Right forelimb (tissue), 1 donor: ENCODE measurements around the gene PNMA8A.

ENCODE experiments used
- DNase-seq: peaks from one replicate; pipeline ENCODE4 v3.0.0-alpha.2; 2018

PNMA8A gene

GRCh38 chr19:46491975-46492682 is 20.8 kb upstream of the PNMA8A start:
- no peak for DNase-seq

GRCh38 chr19:46490774-46491173 is 19.4 kb upstream of the PNMA8A start:
- DNase-seq: no peak

GRCh38 chr19:46489445-46490272 is 18.3 kb upstream of the PNMA8A start:
- peak; percentile 69 for DNase-seq

- DNase-seq: no peak
Measured at GRCh38 chr19:46488551-46488950, 17.2 kb upstream of the PNMA8A start.

GRCh38 chr19:46487802-46488445 is 16.6 kb upstream of the PNMA8A start:
- DNase-seq: peak; percentile 93

- peak; percentile 55 for DNase-seq
Measured at GRCh38 chr19:46487178-46487801, 15.9 kb upstream of the PNMA8A start.

GRCh38 chr19:46486358-46486757 is 15.0 kb upstream of the PNMA8A start:
- no peak for DNase-seq

GRCh38 chr19:46484656-46485055 is 13.3 kb upstream of the PNMA8A start:
- DNase-seq: no peak

GRCh38 chr19:46482631-46483030 is 11.3 kb upstream of the PNMA8A start:
- no peak for DNase-seq

- peak; percentile 66 for DNase-seq
Measured at GRCh38 chr19:46481947-46482346, 10.6 kb upstream of the PNMA8A start.

- no peak for DNase-seq
Measured at GRCh38 chr19:46481223-46481848, 10.0 kb upstream of the PNMA8A start.

- peak; percentile 89 for DNase-seq
Measured at GRCh38 chr19:46480415-46480814, 9.1 kb upstream of the PNMA8A start.

- peak; percentile 57 for DNase-seq
Measured at GRCh38 chr19:46478356-46478986, 7.1 kb upstream of the PNMA8A start.

- no peak for DNase-seq
Measured at GRCh38 chr19:46475986-46476385, 4.6 kb upstream of the PNMA8A start.

- no peak for DNase-seq
Measured at GRCh38 chr19:46474211-46474610, 2.8 kb upstream of the PNMA8A start.

GRCh38 chr19:46472592-46472991 is 1.2 kb upstream of the PNMA8A start:
- DNase-seq: no peak

- no peak for DNase-seq
Measured at GRCh38 chr19:46471811-46472543, 614 bp upstream of the PNMA8A start.

- no peak for DNase-seq
Measured at GRCh38 chr19:46470376-46470775, 987 bp downstream of the PNMA8A start.

GRCh38 chr19:46469541-46470185 is 1.7 kb downstream of the PNMA8A start:
- DNase-seq: no peak

- peak; percentile 72 for DNase-seq
Measured at GRCh38 chr19:46466536-46467196, 4.7 kb downstream of the PNMA8A start.
